Left lung (tissue), 10 donors: ENCODE measurements around the gene CDRT4. TPM values are rescaled to one million over a fixed set of nuclear protein-coding genes. Genes with fewer than 3 reads are reported as not detected.

Experiments
- ATAC-seq: fragments of 200-7000 bp; cut with Tn5 transposase; one replicate; pipeline ENCODE4 v1.9.1; 2020; ENCODE audit warnings: moderate library complexity
- DNase-seq, 4 donors: peaks; one replicate each; pipeline ENCODE4 v3.0.0-alpha.2; 2013 to 2020
- H3K27ac ChIP-seq, 2 donors: fragments of 200-600 bp; sonication (generic) in 1 of 2; one replicate each; pipeline versions ENCODE4 v1.5.0 to v1.8.0; 2020 to 2021
- H3K27me3 ChIP-seq, 2 donors: fragments of 200-600 bp; sonication (generic) in 1 of 2; one replicate each; pipeline versions ENCODE4 v1.5.0 to v1.8.0; 2020 to 2021
- H3K36me3 ChIP-seq, 2 donors: fragments of 200-600 bp; sonication (generic) in 1 of 2; one replicate each; pipeline versions ENCODE4 v1.5.0 to v1.8.0; 2020 to 2021
- H3K4me1 ChIP-seq, 2 donors: fragments of 200-600 bp; one replicate each; pipeline ENCODE4 v1.8.0; 2021
- H3K4me3 ChIP-seq, 2 donors: fragments of 200-600 bp; sonication (generic) in 1 of 2; one replicate each; pipeline versions ENCODE4 v1.5.0 to v1.8.0; 2020 to 2021; ENCODE audit warnings: mild to moderate bottlenecking in 1 of 2
- H3K9me3 ChIP-seq, 2 donors: fragments of 200-600 bp; sonication (generic) in 1 of 2; one replicate each; pipeline versions ENCODE4 v1.5.0 to v1.8.0; 2020 to 2021
- intact Hi-C, 2 donors: fragments of 100-400 bp; cut with DNase I; formaldehyde crosslinking; loops; one replicate each; pipeline versions ENCODE4 v1.11.2 to v1.14.2; 2022
- polyA plus RNA-seq, 6 donors: library from polyadenylated mRNA; unstranded; fragments of 120-200 nt; gene quantifications; one replicate each; pipeline ENCODE4 v1.2.1, GENCODE V29; 2013; ENCODE audit not compliant: insufficient read length in 6 of 6
- total RNA-seq, 2 donors: library from RNA; stranded (reverse); fragmentation: NEBNext Ultra II Directional; extraction: Animal tissue kit (Norgen Biotek cat#: 25700); gene quantifications; one replicate each; pipeline ENCODE4 v1.2.1, GENCODE V29; 2021
- TF ChIP-seq, protein P1 (sequence below), 2 donors: fragments of 200-600 bp; sonication (generic) in 1 of 2; IDR thresholded peaks; one replicate each; pipeline versions ENCODE4 v1.5.0 to v1.8.0; 2021; ENCODE audit warnings: antibody characterized with exemption in 2 of 2
- donor health status: DM: no; HTN: yes; CAD: no.
- donor health status: DM: no; HTN: no; CAD: no.

CDRT4 gene
- total and polyA plus RNA-seq, 8 donors: 2.7 to 24.9 (median 17.8) TPM

DNA sequence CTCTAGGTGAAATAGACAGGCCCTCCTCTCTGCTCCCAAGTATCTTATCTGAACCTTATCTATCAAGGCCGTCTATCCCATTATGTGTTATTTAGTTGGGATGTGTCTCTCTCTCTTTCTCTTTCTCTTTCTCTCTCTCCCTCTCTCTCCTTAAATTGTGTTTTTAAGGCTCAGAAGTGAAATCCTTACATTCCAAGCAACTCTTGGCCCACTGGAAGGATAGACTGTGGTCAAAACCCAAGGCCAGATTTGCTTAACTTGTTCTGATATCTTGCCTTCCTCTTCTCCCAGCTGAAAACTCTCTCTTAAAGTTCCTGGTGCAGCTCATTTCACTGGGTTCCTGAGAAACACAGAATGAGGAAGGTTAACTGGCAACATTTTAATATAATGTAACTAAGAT is 14.7 kb downstream of the CDRT4 start:
- DNase-seq: no peak
- ATAC-seq: no peak
- Histone ChIP-seq H3K4me1 (peaks cover 8 to 14% of the 10 kb centered on the region in 2 donors), H3K36me3 (peaks cover 0 to 6% of the 10 kb centered on the region in 2 donors), H3K27me3 (no peaks in the 10 kb centered on the region), H3K4me3 (no peak overlapping the region), H3K9me3 (peaks cover 0 to 8% of the 10 kb centered on the region in 2 donors), H3K27ac (no peak overlapping the region)
- intact Hi-C loops: no loop called here
- TF ChIP-seq, protein P1, sequence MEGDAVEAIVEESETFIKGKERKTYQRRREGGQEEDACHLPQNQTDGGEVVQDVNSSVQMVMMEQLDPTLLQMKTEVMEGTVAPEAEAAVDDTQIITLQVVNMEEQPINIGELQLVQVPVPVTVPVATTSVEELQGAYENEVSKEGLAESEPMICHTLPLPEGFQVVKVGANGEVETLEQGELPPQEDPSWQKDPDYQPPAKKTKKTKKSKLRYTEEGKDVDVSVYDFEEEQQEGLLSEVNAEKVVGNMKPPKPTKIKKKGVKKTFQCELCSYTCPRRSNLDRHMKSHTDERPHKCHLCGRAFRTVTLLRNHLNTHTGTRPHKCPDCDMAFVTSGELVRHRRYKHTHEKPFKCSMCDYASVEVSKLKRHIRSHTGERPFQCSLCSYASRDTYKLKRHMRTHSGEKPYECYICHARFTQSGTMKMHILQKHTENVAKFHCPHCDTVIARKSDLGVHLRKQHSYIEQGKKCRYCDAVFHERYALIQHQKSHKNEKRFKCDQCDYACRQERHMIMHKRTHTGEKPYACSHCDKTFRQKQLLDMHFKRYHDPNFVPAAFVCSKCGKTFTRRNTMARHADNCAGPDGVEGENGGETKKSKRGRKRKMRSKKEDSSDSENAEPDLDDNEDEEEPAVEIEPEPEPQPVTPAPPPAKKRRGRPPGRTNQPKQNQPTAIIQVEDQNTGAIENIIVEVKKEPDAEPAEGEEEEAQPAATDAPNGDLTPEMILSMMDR (IDR thresholded peaks at IDR 0.05): no peak

- Histone ChIP-seq H3K4me1 (peaks cover 8 to 9% of the 10 kb centered on the region in 2 donors), H3K4me3 (no peak overlapping the region), H3K27me3 (no peaks in the 10 kb centered on the region), H3K36me3 (peaks cover 0 to 6% of the 10 kb centered on the region in 2 donors), H3K27ac (no peak overlapping the region), H3K9me3 (peaks cover 0 to 8% of the 10 kb centered on the region in 2 donors)
- ATAC-seq (no peak), DNase-seq (no peak)
- TF ChIP-seq, protein P1 (IDR thresholded peaks at IDR 0.05): no peak
- intact Hi-C loops: no loop called here
These were observed 15.7 kb downstream of the CDRT4 start for GRCh38 chr17:15451680-15452079.

DNA sequence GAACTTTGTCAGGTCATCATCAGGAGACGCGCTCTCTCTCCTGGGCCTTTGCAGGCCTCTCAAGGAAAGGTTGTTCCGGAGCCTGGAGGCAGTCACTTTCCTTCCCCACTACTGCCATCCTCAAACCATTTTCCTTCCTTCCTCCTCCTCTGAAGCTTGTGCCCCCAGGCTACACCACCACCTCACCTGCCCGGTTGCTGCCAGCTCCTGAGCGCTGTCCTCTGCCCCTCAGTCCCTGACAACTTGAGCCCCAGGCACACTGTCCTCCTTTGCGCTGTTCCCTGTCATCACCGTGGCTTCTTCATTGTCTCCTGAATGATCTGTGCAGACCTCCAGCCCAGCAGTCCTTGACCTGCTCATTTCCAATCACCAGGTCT is 18.9 kb downstream of the CDRT4 start:
- DNase-seq: no peak
- TF ChIP-seq, protein P1 (IDR thresholded peaks at IDR 0.05): no peak
- Histone ChIP-seq H3K27ac (peak overlapping the region; percentile 4 to 35), H3K4me3 (no peak overlapping the region), H3K4me1 (peaks cover 2 to 8% of the 10 kb centered on the region in 2 donors), H3K9me3 (no peaks in the 10 kb centered on the region), H3K36me3 (peaks cover 0 to 6% of the 10 kb centered on the region in 2 donors), H3K27me3 (no peaks in the 10 kb centered on the region)
- ATAC-seq: no peak
- intact Hi-C loops: no loop called here

DNA sequence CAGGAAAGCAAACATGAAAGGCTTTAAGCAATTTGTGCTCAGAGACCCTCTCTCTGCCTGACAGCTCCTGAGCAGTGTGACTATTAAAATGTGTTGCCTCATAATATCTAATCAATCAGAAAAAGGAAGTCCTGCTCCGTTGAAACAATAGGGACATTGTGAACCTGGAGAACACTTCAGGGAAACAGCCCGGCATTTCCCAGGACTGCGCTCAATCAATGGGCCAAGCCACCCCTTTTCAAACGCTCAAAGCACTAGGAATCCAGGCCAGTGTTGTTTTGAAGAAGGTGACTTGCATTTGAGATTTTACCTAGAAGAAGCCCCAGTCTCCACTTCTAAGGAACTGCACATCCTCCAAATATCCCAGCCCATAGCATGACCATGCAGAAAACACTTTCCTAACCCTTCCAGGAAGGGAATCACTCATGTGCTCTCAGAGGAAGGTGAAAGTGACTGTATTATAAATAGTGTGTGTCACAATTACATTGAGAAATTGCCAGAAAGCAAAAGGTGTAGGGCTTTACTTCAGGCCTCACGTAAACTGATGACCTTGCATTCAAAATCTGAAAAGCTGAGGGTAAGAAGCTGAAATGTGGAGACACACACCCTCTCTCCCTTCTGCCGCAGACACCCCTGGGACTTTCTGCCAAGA is 19.4 kb downstream of the CDRT4 start:
- DNase-seq (no peak), ATAC-seq (no peak)
- Histone ChIP-seq H3K36me3 (peaks cover 0 to 6% of the 10 kb centered on the region in 2 donors), H3K4me1 (peaks cover 0 to 8% of the 10 kb centered on the region in 2 donors), H3K9me3 (no peaks in the 10 kb centered on the region), H3K4me3 (no peak overlapping the region), H3K27ac (peak overlapping the region; percentile 4 to 35), H3K27me3 (no peaks in the 10 kb centered on the region)
- TF ChIP-seq, protein P1 (IDR thresholded peaks at IDR 0.05): no peak
- intact Hi-C loops: no loop called here

- ATAC-seq: no peak
These were observed 21.4 kb downstream of the CDRT4 start for GRCh38 chr17:15446036-15446435.

More at GRCh38 chr17:15446036-15446435, 21.4 kb downstream of the CDRT4 start:
- DNase-seq: no peak
- H3K9me3 ChIP-seq: no peaks in the 10 kb centered on the region
- intact Hi-C loops: no loop called here
- no peak overlapping the region for H3K27ac ChIP-seq
- H3K27me3 ChIP-seq: no peaks in the 10 kb centered on the region
- TF ChIP-seq, protein P1 (IDR thresholded peaks at IDR 0.05): no peak
- peaks cover 0 to 8% of the 10 kb centered on the region in 2 donors for H3K4me1 ChIP-seq
- no peak overlapping the region for H3K4me3 ChIP-seq
- no peaks in the 10 kb centered on the region for H3K36me3 ChIP-seq
